CD4-positive, alpha-beta T cell treated with Interleukin-1 beta for 1 hour (primary cell): ENCODE data around the gene MB.

Experiments used
- DNase-seq, 2 donors: peaks; one replicate each; pipeline ENCODE4 v3.0.0-alpha.2; 2020 to 2022

Gene MB

DNA sequence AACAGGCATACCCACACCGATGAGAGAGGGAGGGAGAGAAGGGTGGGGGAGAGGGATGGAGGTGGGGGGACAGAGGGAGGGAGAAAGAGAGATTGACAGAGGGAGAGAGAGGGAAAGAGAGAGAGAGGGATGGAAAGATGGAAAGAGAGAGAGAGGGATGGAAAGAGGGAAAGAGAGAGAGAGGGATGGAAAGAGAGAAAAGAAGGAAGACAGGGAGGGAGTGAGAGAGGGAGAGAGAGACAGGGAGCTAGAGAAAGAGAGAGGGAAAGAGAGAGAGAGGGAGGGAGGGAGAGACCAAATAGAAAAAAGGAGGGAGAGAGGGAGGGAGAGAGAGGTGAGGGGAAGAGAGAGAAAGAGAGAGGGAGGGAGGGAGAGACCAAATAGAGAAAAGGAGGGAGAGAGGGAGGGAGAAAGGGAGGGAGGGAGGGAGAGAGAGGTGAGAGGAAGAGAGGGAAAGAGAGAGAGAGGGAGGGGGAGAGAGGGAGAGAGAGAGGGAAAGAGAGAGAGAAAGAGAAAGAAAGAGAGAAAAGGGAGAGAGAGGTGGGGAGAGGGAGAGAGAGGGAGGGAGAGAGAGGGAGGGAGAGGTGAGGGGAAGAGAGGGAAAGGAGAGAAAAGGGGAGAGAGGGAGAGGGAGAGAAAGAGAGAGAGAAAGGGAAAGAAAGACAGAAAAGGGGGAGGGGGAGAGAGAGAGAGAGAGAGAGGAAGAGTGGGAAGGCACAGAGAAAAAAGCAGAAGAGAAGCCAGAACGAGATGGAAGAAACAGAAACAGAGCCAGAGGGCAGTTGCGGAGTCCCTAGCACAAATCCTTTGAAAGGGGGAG, 23.8 kb downstream of the MB start:
- DNase-seq: no peak

DNA sequence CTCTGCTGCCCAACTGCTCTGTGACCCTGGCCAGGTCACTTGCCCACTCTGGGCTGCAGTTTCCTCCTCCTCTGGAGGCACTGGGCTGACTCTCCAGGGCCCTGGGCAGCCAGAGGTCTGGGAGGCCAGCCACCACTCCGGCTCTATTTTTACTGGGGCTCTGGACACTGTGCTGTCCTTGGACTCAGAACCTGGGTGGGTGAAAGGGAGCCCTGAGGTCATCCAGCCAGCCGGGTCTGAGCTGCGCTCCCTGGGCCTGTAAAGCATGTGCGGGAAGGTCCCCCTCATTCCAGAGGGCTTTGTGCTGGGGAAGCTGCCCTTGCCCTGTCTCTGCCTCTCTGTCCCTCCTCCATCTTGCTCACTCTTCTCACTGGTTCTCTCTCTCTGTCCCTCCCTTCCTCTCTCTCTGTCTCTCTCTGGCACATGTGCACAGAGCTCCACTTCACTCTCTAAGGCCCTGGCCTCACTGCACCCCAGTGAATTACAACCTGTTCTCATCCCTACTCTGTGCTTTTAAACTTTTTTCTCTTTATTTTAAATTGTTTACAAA, 24.6 kb downstream of the MB start:
- no peak for DNase-seq

GRCh38 chr22:35591714-35592417, 25.3 kb downstream of the MB start:
- no peak for DNase-seq

GRCh38 chr22:35590634-35591295, 26.4 kb downstream of the MB start:
- DNase-seq: no peak

- DNase-seq: no peak
Measured at GRCh38 chr22:35589756-35590093, 27.4 kb downstream of the MB start.

- peak in 1 of 2 donors; percentile 71 for DNase-seq
Measured at GRCh38 chr22:35589071-35589755, 27.9 kb downstream of the MB start.

DNA sequence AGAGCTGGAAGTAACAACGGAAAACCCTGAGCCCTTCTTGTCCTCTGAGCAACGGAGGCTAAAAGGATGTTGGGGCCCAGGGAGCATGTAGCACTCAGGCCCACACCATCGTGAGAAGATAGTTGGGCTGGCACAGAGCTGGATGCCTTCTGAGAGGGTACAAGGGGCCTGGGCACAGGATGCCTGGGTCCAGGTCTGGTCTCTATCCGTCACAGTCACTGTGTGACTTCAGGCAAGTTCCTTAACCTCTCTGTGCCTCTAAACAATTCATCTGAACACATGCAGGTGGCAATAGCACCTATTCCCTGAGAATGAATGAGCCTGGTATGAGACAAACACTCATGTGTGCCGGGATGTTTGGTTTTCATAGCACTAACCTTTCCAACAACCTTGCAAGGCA, 29.2 kb downstream of the MB start:
- DNase-seq: no peak

- DNase-seq: no peak
Measured at GRCh38 chr22:35587447-35587870, 29.7 kb downstream of the MB start.

GRCh38 chr22:35586771-35587170, 30.4 kb downstream of the MB start:
- DNase-seq: no peak

DNA sequence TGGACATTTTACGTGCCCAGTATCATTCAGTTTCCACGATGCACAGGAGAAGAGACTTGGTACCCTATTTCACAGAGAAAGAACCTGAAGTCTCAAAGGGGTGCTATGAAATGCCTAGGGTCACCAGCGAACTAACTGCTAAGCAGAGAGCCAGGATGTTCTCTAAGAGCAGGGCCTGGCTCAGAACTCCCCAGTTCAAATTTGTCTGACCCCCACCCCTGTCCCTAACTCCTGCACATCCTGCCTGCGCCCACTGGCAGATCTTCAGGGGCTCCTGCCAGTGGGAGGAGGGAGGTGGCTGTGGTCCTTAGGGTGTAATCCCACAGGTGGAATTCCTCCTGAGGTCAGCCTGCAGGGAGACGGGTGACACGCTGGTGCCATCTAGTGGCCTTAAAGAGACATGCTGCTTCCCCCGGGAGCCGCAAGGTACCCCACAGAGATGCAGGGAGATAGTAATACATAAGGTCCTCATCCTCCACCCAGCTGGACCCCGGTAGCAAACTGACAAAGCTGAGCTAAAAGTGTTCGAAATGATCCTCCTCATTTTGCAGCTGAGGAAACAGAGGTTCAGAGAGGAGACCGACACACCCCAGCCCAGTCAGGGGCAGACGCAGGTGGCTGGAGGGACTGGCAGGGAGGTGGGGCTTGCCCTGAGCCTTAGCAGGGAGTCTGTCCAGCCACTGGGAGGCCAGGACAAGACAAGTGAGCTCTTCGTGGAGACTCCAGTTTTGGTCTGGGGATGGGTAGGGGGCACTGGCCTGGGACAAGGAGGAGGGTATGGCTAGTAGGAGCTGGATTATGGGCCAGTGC, 34.1 kb downstream of the MB start:
- DNase-seq: peak; percentile 55 to 56

DNA sequence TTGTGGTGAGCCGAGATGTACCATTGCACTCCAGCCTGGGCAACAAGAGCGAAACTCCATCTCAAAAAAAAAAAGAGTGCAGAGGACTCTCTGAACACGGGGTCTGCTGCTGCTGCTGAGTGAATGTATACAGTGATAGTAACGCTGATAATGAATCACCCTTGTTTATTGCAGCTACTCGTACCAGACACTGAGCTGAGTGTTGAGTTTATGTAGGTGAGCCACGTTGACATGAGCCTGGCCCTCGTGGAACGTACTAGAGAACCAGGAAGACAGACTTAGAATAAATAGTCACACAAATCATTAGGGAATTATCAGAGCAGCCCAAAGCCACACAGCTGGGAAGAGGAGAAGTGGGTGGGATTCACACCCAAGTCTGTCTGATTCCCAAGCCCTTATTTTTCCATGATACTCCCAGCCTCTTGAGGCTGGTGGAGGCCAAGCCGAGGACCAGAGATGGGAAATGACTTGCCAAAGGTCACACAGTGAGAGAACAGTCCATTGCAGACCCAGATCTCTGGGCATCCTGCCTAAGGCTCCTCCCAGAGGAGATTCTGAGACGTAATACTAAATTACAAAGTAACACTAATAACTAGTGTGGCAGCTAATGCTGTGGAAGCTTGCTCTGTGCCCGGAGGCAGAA, 34.8 kb downstream of the MB start:
- no peak for DNase-seq

GRCh38 chr22:35581023-35581413, 36.1 kb downstream of the MB start:
- no peak for DNase-seq

DNA sequence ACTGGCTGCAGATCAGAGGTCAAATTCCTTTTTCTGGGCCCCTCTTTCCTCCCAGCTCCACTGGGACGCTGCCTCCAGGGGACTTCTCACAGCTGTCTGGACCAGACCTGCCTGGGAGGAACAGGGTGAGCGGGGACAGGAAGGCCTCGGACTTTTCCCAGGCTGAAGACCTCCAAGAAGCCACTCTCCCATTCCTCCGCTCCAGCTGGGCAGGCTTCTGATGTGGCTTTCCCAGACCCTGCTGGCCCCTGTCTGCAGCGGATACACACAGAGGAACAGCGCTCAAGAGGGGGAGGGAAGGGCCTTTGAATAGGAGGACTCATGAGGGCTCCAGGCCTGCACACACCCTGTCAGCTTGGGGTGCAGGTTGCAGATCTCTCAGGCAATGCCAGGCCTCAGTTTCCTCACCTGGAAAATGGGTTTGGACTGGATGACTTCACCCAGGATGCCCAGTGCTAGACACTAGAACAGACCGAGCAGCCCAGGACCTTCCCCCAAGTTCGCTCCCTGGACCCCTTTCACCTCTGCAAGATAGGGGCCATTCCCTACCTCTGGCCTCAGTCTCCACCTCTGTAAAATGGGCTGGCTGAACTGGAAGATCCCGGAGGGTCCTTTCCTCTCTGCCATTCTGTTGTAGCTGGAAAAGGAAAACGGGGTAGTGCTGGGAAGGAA, 36.6 kb downstream of the MB start:
- DNase-seq: no peak

DNA sequence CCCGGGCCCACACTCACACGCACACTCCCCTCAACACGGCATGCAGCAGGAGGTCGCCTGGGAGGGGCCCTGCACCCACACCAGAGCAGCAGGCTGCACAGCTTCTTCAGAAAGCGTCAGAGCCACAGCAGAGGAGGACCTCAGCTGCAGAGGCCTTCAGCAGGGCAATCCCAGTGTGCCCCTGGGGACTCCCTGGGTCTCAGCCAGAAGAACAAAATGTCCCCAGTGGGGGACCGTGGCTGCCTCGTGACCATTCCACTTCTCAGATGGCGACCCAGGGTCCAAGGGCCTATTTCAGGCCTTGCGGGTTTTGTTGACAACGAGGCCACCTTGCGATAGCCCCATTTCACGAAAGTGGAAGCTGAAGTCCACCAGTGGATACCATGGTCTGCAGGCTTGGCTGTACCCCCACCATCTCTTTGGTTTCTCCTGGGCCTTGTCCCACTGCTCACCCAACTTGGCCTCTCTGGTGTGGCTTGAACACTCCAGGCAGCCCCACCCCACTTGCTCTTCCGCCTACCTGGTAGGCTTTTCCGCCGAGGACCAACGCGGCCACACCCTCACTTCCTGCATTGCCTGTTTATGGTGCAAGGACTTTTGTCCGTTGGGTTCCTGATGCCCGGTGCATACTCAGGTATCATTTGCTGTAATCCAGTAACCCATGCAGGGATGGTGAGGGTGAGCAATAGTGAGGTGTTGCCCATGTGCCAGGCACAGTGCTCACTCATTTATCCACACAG, 38.1 kb downstream of the MB start:
- no peak for DNase-seq

DNA sequence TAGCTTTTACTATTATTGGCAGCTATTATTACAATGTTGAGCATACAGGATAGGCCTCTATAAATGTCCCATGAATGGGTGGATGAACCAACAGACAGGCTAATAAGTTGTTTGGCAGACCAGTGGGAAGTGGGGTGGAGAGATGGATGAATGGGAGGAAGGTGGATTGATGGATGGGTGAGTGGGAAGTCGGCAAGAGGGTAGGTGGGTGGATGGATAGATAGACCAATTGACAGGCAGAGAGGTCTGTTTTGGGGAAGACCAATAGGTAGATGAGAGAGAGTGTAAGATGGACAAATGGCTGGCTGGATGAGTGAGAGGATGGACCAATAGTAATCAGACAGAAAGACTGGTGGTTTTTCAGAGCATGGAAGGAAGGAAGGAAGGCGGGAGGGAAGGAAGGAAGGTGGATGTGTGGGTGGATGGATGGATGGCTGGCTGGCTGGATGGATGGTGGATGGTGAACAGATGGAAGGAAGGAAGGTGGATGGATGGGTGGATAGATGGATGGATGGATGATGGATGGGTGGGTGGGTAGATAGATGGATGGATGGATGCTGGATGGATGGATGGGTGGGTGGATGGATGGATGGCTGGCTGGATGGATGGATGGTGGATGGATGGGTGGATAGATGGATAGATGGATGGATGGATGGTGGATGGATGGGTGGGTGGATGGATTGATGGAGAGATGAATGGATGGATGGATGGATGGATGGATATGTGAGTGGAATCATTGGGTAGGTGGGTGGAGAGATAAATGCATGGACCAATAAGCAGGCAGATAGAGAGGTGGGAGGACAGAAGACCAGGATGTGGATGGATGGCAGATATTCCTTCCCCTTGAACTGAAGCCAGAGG, 39.1 kb downstream of the MB start:
- no peak for DNase-seq

DNA sequence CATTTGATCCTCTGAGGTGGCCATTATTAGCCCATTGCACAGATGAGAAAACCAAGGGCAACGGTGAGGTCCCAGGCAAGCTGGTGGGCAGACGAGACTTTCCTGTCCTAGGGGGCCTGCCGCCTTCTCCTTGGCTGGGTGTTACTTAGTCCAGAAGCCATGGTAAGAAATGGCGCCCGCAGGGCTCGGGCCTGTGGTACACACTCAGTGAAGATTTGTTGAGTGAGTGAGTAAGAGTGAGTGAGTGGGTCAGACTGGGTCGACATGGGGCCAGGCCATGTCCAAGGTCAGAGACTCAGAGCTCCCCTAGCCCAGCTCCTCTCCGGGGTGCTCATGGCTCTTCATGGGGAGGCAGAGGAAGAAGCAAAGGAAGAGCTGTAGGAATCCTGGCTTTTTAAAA, 40.5 kb downstream of the MB start:
- DNase-seq: no peak

DNA sequence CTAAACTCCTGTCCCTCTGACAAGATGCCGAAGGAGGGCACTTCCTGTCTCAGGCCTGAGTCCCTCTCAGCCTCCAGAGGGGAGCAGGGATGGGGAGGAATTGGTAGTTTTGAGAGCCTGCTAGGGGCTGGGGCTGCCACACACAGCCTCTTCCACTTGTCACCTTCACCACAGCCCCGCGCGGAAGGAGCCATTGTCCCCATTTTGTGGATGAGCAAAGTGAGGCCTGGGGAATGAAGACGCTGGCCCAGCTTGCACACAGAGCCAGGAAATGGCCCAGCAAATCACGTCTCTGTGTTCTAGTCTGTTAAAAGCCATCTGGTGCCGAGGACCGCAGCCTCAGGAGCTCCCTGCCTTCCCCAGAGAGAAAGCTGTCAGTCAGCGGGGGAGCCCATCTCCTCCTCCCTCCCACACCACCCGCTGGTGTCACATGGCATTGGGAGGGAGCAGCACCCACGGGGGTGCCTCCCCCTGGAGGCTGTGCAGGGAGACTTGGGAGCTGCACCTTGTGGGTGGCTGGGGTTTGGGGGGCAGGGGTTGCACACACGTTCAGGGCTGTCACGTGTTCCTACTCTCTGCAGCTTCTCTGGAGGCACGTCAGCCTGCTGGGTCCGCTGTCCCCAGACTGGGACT, 41.9 kb downstream of the MB start:
- DNase-seq: no peak

GRCh38 chr22:35572556-35572955, 44.6 kb downstream of the MB start:
- no peak for DNase-seq

DNA sequence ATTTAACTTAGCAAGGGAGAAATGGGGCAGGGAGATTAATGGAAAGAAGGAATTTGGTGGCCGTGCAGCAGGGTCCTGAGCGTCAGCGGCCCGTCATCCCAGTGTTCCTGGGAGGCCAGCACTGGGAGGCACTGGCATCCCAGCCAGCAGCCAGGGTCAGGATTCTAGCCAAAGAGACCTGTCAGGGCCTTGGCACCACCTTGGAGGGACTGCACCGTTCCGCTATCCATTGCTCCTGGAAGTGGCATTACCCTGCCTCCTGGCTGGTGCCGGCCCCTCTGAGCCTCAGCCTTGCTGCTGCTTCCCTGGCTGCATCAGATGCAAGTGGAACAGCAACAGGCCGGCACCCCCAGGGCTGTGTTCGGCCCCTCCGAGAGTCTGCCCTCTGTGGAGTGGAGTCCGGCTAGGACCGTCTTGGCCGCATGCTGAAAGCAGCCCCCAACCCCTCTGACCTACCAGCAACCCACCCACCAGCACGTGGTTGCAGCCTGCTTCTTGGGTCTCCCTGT, 46.4 kb downstream of the MB start:
- DNase-seq: no peak
